Measurements from ENCODE around the gene TNIK. TPM values are rescaled to one million over a fixed set of nuclear protein-coding genes. Genes with fewer than 3 reads are reported as not detected.
A peak's percentile ranks its signal among the peaks of the same experiment; 100 is the strongest.
"Not testable (repeated sequence)": the region's sequence is repeated elsewhere in the genome, so short reads cannot be mapped to it uniquely, and the experiment has no call there.

The TNIK gene
- total RNA-seq, 1 experiment from 2014 or later, result 0.47 TPM

DNA sequence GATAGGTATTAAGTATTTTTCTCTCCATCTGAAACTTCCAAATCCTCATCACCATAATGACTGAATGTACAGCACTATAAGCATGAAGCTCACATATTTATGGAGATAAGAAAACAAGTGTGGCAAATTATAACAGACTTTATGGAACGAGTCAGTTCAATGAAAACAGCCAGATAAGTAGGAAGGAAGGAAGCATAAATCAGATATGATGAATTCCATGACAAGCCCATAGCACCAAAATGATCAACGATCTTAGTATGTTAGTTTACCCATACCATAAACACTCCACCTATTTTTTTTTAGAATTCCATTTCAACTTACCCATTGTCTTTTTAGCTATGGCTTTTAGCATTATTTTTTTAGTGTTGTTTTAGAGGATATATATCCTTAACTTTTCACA is 169.5 kb downstream of the TNIK start:
- Histone ChIP-seq H3K27me3 (replicated peaks) (no peaks in the 10 kb centered on the region), H3K9me3 (replicated peaks) (no peaks in the 10 kb centered on the region), H3K4me1 (replicated peaks) (no peaks in the 10 kb centered on the region), H3K27ac (no peak overlapping the region), H3K36me3 (no peaks in the 10 kb centered on the region), H3K4me3 (no peak overlapping the region)
- no peak for DNase-seq (ENCODE audit: low read depth in 1 of 2, low spot score in 2 of 2)

- Histone ChIP-seq H3K4me3 (no peak overlapping the region), H3K9me3 (replicated peaks) (no peaks in the 10 kb centered on the region), H3K36me3 (no peaks in the 10 kb centered on the region), H3K27me3 (replicated peaks) (no peaks in the 10 kb centered on the region), H3K4me1 (replicated peaks) (peaks cover 11% of the 10 kb centered on the region), H3K27ac (no peak overlapping the region)
- no peak for DNase-seq (ENCODE audit: low read depth in 1 of 2, low spot score in 2 of 2)
These were observed 170.9 kb downstream of the TNIK start for GRCh38 chr3:171289291-171289690.

DNA sequence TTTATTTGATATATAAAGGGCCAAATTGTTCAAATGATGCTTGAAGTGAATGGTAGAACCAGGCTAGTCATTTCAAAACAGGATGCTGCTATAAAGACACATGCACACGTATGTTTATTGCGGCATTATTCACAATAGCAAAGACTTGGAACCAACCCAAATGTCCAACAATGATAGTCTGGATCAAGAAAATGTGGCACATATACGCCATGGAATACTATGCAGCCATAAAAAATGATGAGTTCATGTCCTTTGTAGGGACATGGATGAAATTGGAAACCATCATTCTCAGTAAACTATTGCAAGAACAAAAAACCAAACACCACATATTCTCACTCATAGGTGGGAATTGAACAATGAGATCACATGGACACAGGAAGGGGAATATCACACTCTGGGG is 172.4 kb downstream of the TNIK start:
- DNase-seq (ENCODE audit: low read depth in 1 of 2, low spot score in 2 of 2); H3K36me3 ChIP-seq; H3K9me3 ChIP-seq (replicated peaks); H3K27me3 ChIP-seq (replicated peaks); H3K4me3 ChIP-seq; H3K27ac ChIP-seq: not testable (repeated sequence)
- H3K4me1 ChIP-seq (replicated peaks), result peaks cover 17% of the 10 kb centered on the region

- H3K36me3 ChIP-seq, result no peaks in the 10 kb centered on the region
- H3K27me3 ChIP-seq (replicated peaks), result no peaks in the 10 kb centered on the region
- no peak overlapping the region for H3K4me3 ChIP-seq
- no peak for DNase-seq (ENCODE audit: low read depth in 1 of 2, low spot score in 2 of 2)
- no peaks in the 10 kb centered on the region for H3K9me3 ChIP-seq (replicated peaks)
- H3K4me1 ChIP-seq (replicated peaks), result peaks cover 17% of the 10 kb centered on the region
- H3K27ac ChIP-seq, result no peak overlapping the region
These were observed 173.5 kb downstream of the TNIK start for GRCh38 chr3:171286580-171287249.

- no peak for DNase-seq (ENCODE audit: low read depth in 1 of 2, low spot score in 2 of 2)
These were observed 174.9 kb downstream of the TNIK start for GRCh38 chr3:171285287-171285686.

GRCh38 chr3:171284308-171285075 is 175.7 kb downstream of the TNIK start:
- Histone ChIP-seq H3K4me1 (replicated peaks) (peaks cover 17% of the 10 kb centered on the region), H3K36me3 (no peaks in the 10 kb centered on the region), H3K27me3 (replicated peaks) (no peaks in the 10 kb centered on the region), H3K4me3 (no peak overlapping the region), H3K27ac (peak overlapping the region; percentile 66), H3K9me3 (replicated peaks) (no peaks in the 10 kb centered on the region)
- DNase-seq (ENCODE audit: low read depth in 1 of 2, low spot score in 2 of 2), result peak; percentile 64

More at GRCh38 chr3:171285287-171285686, 174.9 kb downstream of the TNIK start:
- no peaks in the 10 kb centered on the region for H3K9me3 ChIP-seq (replicated peaks)
- H3K4me3 ChIP-seq, result no peak overlapping the region
- peaks cover 17% of the 10 kb centered on the region for H3K4me1 ChIP-seq (replicated peaks)
- H3K36me3 ChIP-seq, result no peaks in the 10 kb centered on the region
- H3K27ac ChIP-seq, result no peak overlapping the region; the same call in 1 of the 2 replicates
- no peaks in the 10 kb centered on the region for H3K27me3 ChIP-seq (replicated peaks)

DNA sequence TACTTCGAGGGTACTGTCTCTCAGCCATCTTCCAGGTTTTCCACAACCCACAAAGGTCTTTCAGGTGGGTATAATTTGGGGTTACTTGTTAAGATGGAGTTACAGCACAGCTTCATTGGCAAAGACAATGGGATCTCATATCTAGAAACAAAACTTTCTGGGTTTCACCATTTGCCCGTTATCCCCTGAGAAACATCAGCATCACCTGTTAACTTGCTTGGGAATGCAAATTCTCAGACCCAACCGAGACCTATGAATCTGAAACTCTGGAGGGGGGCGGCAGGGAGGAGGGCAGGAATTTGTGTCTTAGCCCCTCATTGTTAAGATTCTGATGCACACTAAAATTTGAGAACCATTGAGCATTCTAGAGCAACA is 176.4 kb downstream of the TNIK start:
- H3K27me3 ChIP-seq (replicated peaks), result no peaks in the 10 kb centered on the region
- DNase-seq (ENCODE audit: low read depth in 1 of 2, low spot score in 2 of 2), result no peak
- 0 out of 2 replicates have a peak overlapping the region, but pooled peaks have one; percentile 18 for H3K27ac ChIP-seq
- H3K4me3 ChIP-seq, result no peak overlapping the region
- no peaks in the 10 kb centered on the region for H3K36me3 ChIP-seq
- peaks cover 17% of the 10 kb centered on the region for H3K4me1 ChIP-seq (replicated peaks)
- no peaks in the 10 kb centered on the region for H3K9me3 ChIP-seq (replicated peaks)

- DNase-seq (ENCODE audit: low read depth in 1 of 2, low spot score in 2 of 2), result no peak
- Histone ChIP-seq H3K4me1 (replicated peaks) (peaks cover 17% of the 10 kb centered on the region), H3K9me3 (replicated peaks) (no peaks in the 10 kb centered on the region), H3K27me3 (replicated peaks) (no peaks in the 10 kb centered on the region), H3K27ac (no peak overlapping the region), H3K4me3 (no peak overlapping the region), H3K36me3 (no peaks in the 10 kb centered on the region)
These were observed 176.9 kb downstream of the TNIK start for GRCh38 chr3:171283183-171283847.

DNA sequence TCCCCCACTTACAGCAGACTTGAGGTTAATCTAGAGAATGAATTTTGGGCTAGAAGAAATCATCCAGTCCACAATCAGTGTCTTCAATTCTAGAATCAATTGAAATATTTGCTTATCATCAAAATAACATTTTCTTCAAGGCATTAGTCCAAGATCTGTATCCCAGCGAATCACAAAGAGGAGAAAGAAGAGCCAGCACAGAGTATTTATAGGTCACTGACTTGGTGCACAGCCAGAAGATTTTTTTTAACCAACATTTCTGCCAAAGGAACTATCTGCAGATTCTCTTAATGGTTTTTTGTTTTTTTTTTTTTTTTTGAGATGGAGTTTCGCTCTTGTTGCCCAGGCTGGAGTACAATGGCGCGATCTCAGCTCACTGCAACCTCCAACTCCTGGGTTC is 178.2 kb downstream of the TNIK start:
- no peaks in the 10 kb centered on the region for H3K36me3 ChIP-seq
- no peak overlapping the region for H3K4me3 ChIP-seq
- no peaks in the 10 kb centered on the region for H3K27me3 ChIP-seq (replicated peaks)
- H3K9me3 ChIP-seq (replicated peaks), result no peaks in the 10 kb centered on the region
- no peak for DNase-seq (ENCODE audit: low read depth in 1 of 2, low spot score in 2 of 2)
- no peak overlapping the region for H3K27ac ChIP-seq
- H3K4me1 ChIP-seq (replicated peaks), result peaks cover 17% of the 10 kb centered on the region

GRCh38 chr3:171281256-171281992 is 178.8 kb downstream of the TNIK start:
- no peak for DNase-seq (ENCODE audit: low read depth in 1 of 2, low spot score in 2 of 2)
- H3K4me3 ChIP-seq, result no peak overlapping the region
- no peaks in the 10 kb centered on the region for H3K27me3 ChIP-seq (replicated peaks)
- H3K27ac ChIP-seq, result no peak overlapping the region
- H3K4me1 ChIP-seq (replicated peaks), result peaks cover 17% of the 10 kb centered on the region
- H3K9me3 ChIP-seq (replicated peaks), result no peaks in the 10 kb centered on the region
- no peaks in the 10 kb centered on the region for H3K36me3 ChIP-seq

DNA sequence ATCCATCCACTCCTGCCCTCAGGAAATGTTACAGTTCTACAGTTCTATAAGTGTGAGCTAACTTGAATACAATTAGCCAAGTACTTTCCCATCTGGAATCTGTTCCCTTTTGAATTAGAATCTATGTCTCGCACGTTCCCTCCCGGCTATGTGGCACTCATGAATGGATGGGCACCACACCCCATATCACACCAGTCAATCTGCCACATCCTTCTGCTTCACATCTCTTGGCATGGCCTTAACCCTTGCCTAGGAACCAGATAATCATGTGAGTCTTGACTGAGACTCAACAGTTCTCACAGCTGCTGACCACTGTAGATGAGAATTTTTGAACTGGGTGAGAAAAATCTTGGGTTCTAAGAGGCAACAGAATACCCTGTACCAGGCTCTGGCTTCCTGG is 180.2 kb downstream of the TNIK start:
- peaks cover 12% of the 10 kb centered on the region for H3K4me1 ChIP-seq (replicated peaks)
- H3K9me3 ChIP-seq (replicated peaks), result no peaks in the 10 kb centered on the region
- no peak overlapping the region for H3K27ac ChIP-seq
- no peak for DNase-seq (ENCODE audit: low read depth in 1 of 2, low spot score in 2 of 2)
- H3K27me3 ChIP-seq (replicated peaks), result no peaks in the 10 kb centered on the region
- no peaks in the 10 kb centered on the region for H3K36me3 ChIP-seq
- no peak overlapping the region for H3K4me3 ChIP-seq

GRCh38 chr3:171278299-171278590 is 182.0 kb downstream of the TNIK start:
- DNase-seq (ENCODE audit: low read depth in 1 of 2, low spot score in 2 of 2), result no peak
- Histone ChIP-seq H3K9me3 (replicated peaks) (no peaks in the 10 kb centered on the region), H3K4me1 (replicated peaks) (no peaks in the 10 kb centered on the region)

GRCh38 chr3:171277456-171278298 is 182.5 kb downstream of the TNIK start:
- no peaks in the 10 kb centered on the region for H3K9me3 ChIP-seq (replicated peaks)
- H3K27ac ChIP-seq, result no peak overlapping the region
- no peaks in the 10 kb centered on the region for H3K36me3 ChIP-seq
- no peaks in the 10 kb centered on the region for H3K27me3 ChIP-seq (replicated peaks)
- H3K4me1 ChIP-seq (replicated peaks), result no peaks in the 10 kb centered on the region
- no peak overlapping the region for H3K4me3 ChIP-seq
- DNase-seq (ENCODE audit: low read depth in 1 of 2, low spot score in 2 of 2), result no peak

More at GRCh38 chr3:171278299-171278590, 182.0 kb downstream of the TNIK start:
- Histone ChIP-seq H3K4me3 (no peak overlapping the region), H3K27me3 (replicated peaks) (no peaks in the 10 kb centered on the region), H3K27ac (no peak overlapping the region), H3K36me3 (no peaks in the 10 kb centered on the region)

Measured in SJSA1 (cell line).